PFSK-1 (cell line): ENCODE results near the gene MEGF11.

Experiments
- FOXP2 ChIP-seq: optimal IDR thresholded peaks from 2 replicates; pipeline ENCODE3; 2011; ENCODE audit warnings: borderline replicate concordance, control low read depth, inconsistent platforms; ENCODE audit not compliant: insufficient read depth; ENCODE audit errors: extremely low read length, extremely low read depth
- POLR2AphosphoS5 ChIP-seq: IDR thresholded peaks from 2 replicates; pipeline ENCODE4 v1.6.1; 2012; ENCODE audit warnings: low read depth, mild to moderate bottlenecking, control low read depth, low read length, moderate library complexity
- SIN3A ChIP-seq: IDR thresholded peaks from 2 replicates; pipeline ENCODE4 v1.6.1; 2012; ENCODE audit warnings: mild to moderate bottlenecking, low read length, moderate library complexity, borderline replicate concordance; ENCODE audit not compliant: insufficient read depth
- TAF1 ChIP-seq: IDR thresholded peaks from 2 replicates; pipeline ENCODE4 v1.6.1; 2012; ENCODE audit warnings: low read length, control low read depth, borderline replicate concordance; ENCODE audit not compliant: insufficient read depth
- TF ChIP-seq, protein P1 (sequence below), 2 experiments: IDR thresholded peaks; 2 replicates each; pipeline versions ENCODE4 v1.6.1 to v1.8.0; 2011 to 2012; ENCODE audit warnings: low read depth in 2 of 2, low read length in 2 of 2, control low read depth in 1 of 2, inconsistent platforms in 1 of 2, mild to moderate bottlenecking in 1 of 2, moderate library complexity in 1 of 2; ENCODE audit not compliant: insufficient read depth in 1 of 2

MEGF11 gene

DNA sequence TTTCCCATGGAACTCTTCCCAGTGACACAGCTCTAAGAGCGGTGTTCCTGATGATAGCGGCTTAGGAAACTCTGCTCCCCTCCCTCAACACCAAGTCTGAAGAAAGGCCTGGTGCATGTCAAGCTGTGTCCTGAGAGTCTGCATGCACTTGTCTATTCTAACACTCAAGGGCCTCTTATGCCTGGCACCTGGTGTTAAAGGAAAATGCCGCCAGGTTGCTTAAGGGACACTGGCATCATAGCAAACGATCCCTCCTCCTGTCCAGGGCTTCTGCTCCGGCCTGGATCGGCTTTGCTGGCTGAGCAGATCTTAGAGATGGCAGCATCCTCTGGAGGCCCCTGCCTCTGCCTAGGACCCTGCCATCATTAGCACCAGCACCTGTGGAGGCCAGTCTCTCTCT lies 121.7 kb downstream of the MEGF11 start:
- TF ChIP-seq, protein P1, sequence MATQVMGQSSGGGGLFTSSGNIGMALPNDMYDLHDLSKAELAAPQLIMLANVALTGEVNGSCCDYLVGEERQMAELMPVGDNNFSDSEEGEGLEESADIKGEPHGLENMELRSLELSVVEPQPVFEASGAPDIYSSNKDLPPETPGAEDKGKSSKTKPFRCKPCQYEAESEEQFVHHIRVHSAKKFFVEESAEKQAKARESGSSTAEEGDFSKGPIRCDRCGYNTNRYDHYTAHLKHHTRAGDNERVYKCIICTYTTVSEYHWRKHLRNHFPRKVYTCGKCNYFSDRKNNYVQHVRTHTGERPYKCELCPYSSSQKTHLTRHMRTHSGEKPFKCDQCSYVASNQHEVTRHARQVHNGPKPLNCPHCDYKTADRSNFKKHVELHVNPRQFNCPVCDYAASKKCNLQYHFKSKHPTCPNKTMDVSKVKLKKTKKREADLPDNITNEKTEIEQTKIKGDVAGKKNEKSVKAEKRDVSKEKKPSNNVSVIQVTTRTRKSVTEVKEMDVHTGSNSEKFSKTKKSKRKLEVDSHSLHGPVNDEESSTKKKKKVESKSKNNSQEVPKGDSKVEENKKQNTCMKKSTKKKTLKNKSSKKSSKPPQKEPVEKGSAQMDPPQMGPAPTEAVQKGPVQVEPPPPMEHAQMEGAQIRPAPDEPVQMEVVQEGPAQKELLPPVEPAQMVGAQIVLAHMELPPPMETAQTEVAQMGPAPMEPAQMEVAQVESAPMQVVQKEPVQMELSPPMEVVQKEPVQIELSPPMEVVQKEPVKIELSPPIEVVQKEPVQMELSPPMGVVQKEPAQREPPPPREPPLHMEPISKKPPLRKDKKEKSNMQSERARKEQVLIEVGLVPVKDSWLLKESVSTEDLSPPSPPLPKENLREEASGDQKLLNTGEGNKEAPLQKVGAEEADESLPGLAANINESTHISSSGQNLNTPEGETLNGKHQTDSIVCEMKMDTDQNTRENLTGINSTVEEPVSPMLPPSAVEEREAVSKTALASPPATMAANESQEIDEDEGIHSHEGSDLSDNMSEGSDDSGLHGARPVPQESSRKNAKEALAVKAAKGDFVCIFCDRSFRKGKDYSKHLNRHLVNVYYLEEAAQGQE (IDR thresholded peaks at IDR 0.05; ENCODE audit: insufficient read depth in 1 of 2, low read depth in 2 of 2, low read length in 2 of 2): no peak
- TF ChIP-seq FOXP2 (no peak), TAF1 (no peak), POLR2AphosphoS5 (no peak)

GRCh38 chr15:66131200-66131599 lies 122.3 kb downstream of the MEGF11 start:
- no peak for TF ChIP-seq TAF1
- no peak for TF ChIP-seq POLR2AphosphoS5
- TF ChIP-seq FOXP2: no peak
- TF ChIP-seq, protein P1 (IDR thresholded peaks at IDR 0.05; ENCODE audit: insufficient read depth in 1 of 2, low read depth in 2 of 2, low read length in 2 of 2): no peak
- no peak for TF ChIP-seq SIN3A

GRCh38 chr15:66130496-66131034 lies 123.0 kb downstream of the MEGF11 start:
- TF ChIP-seq POLR2AphosphoS5: no peak
- TF ChIP-seq TAF1: no peak
- TF ChIP-seq, protein P1 (IDR thresholded peaks at IDR 0.05; ENCODE audit: insufficient read depth in 1 of 2, low read depth in 2 of 2, low read length in 2 of 2): no peak

- TF ChIP-seq TAF1 (no peak), POLR2AphosphoS5 (no peak), FOXP2 (no peak), SIN3A (no peak)
These were observed 124.0 kb downstream of the MEGF11 start for GRCh38 chr15:66129586-66129985.

DNA sequence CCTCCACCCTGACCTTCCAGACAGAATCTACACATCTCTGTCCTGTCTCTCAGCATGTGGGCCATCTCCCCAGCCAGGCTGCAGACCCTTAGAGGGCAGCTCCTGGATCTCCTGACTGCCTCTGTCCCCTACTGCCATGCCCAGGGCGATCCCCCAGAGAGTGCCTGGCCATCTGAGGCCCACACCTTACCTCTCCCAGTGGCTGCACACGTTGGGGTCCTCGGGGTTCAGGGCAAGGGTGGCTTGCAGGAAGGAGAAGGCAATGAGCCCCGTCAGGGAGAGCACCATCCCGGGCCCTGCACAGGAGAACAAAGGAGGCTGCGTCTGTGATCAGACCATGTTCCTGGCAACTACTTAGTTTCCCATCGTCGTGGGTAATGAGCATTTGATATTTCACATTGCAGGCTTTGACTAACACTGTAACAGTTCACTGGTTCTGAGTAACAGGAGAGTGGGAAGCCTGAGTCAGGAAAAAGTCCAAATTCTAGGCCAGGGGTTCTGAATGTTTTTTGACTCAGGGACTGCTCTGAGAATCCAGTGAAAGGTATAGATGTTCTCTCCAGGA lies 125.4 kb downstream of the MEGF11 start:
- TF ChIP-seq, protein P1 (IDR thresholded peaks at IDR 0.05; ENCODE audit: insufficient read depth in 1 of 2, low read depth in 2 of 2, low read length in 2 of 2): no peak
- TF ChIP-seq TAF1 (no peak), FOXP2 (no peak), POLR2AphosphoS5 (no peak), SIN3A (no peak)
